ENCODE results near the gene MT1F. TPM values are rescaled to one million over a fixed set of nuclear protein-coding genes. Genes with fewer than 3 reads are reported as not detected.
"Not testable (repeated sequence)": the region's sequence is repeated elsewhere in the genome, so short reads cannot be mapped to it uniquely, and the experiment has no call there.

Gene MT1F
- total and polyA plus RNA-seq, 2 donors (not counting 1 experiment from before 2014, with no cell fraction given) = 4.3 to 5.3 TPM

DNA sequence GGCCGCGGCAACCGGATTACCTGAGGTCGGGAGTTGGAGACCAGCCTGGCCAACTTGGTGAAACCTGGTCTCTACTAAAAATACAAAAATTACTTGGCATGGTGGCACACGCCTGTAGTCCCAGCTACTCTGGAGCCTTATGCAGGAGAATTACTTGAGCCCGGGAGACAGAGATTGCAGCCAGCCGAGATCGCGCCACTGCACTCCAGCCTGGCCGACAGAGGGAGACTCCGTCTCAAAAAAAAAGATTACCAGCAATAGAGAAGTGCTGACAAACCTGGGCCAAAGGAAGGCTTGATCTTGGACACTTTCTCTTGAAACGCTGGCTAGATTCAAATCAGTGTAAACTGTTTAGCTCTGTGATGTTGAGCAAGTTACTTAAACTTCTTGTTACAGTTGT is 16.2 kb downstream of the MT1F start:
- ATAC-seq (ENCODE audit: low read depth) = peak; percentile 41
- no peak overlapping the region for H3K9ac ChIP-seq (ENCODE audit: low read length)
- ChIA-PET POLR2A (interaction anchor here (1.5 kb wide), 1 partner anchor 28 kb away, joined by 5 read pairs; no protein-coding TSS in a partner anchor), CTCF (interaction anchor here (1.2 to 2.4 kb wide), 2 partner anchors 24 to 28 kb away, joined by 3 to 19 read pairs; no protein-coding TSS in a partner anchor)
- no peaks in the 10 kb centered on the region for H4K20me1 ChIP-seq (ENCODE audit: control insufficient read depth, insufficient read depth, low read length, poor library complexity, severe bottlenecking)
- Mint-ChIP-seq H3K4me1 (peaks cover 15% of the 10 kb centered on the region), H3K27me3 (peaks cover 69% of the 10 kb centered on the region), H3K27ac (no peak overlapping the region), H3K4me3 (no peak overlapping the region), H3K9me3 (ENCODE audit: insufficient read depth) (no peaks in the 10 kb centered on the region)
- peak; percentile 47 for DNase-seq
- H3K4me2 ChIP-seq (replicated peaks; ENCODE audit: low read depth, low read length, poor library complexity, severe bottlenecking) = no peak overlapping the region
- TF ChIP-seq EZH2 (IDR thresholded peaks at IDR 0.05; ENCODE audit: borderline replicate concordance, insufficient read depth, low read depth, low read length, poor library complexity, severe bottlenecking) = no peak
- TF ChIP-seq, protein P1, sequence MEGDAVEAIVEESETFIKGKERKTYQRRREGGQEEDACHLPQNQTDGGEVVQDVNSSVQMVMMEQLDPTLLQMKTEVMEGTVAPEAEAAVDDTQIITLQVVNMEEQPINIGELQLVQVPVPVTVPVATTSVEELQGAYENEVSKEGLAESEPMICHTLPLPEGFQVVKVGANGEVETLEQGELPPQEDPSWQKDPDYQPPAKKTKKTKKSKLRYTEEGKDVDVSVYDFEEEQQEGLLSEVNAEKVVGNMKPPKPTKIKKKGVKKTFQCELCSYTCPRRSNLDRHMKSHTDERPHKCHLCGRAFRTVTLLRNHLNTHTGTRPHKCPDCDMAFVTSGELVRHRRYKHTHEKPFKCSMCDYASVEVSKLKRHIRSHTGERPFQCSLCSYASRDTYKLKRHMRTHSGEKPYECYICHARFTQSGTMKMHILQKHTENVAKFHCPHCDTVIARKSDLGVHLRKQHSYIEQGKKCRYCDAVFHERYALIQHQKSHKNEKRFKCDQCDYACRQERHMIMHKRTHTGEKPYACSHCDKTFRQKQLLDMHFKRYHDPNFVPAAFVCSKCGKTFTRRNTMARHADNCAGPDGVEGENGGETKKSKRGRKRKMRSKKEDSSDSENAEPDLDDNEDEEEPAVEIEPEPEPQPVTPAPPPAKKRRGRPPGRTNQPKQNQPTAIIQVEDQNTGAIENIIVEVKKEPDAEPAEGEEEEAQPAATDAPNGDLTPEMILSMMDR (IDR thresholded peaks at IDR 0.05) = peak; percentile 39
- H2AFZ ChIP-seq (ENCODE audit: insufficient read depth, low read depth, low read length, poor library complexity, severe bottlenecking) = no peak overlapping the region
- H3K4me1 ChIP-seq (ENCODE audit: control insufficient read depth in 2 of 2, insufficient read depth in 2 of 2, low read length in 2 of 2) = peaks cover 16 to 17% of the 10 kb centered on the region in 2 donors
- H3K27ac ChIP-seq (ENCODE audit: low read length in 2 of 2) = no peak overlapping the region
- no peaks in the 10 kb centered on the region for H3K36me3 ChIP-seq (replicated peaks in 1 of 2; ENCODE audit: control extremely low read depth in 1 of 2, control insufficient read depth in 1 of 2, extremely low read depth in 1 of 2, insufficient read depth in 2 of 2, low read length in 1 of 2)
- H3K27me3 ChIP-seq (replicated peaks in 1 of 4; ENCODE audit: control extremely low read depth in 1 of 4, control insufficient read depth in 3 of 4, insufficient read depth in 4 of 4, low read length in 3 of 4) = peaks cover 0 to 57% (median 26%) of the 10 kb centered on the region in 4 experiments
- H3K4me3 ChIP-seq (ENCODE audit: control extremely low read depth in 1 of 5, extremely low read depth in 1 of 5, insufficient read depth in 1 of 5, low read depth in 2 of 5, low read length in 4 of 5) = no peak overlapping the region
- WGBS (ENCODE audit: insufficient coverage) = 35% methylated on average over 12 of the region's 12 CpGs
- no peaks in the 10 kb centered on the region for H3K79me2 ChIP-seq (ENCODE audit: control insufficient read depth, insufficient read depth, low read length)
- intact Hi-C loops (cut with micrococcal nuclease) = loop anchor here (1.0 kb wide), 1 partner anchor 28 kb away; no protein-coding TSS in a partner anchor
- H3K9me3 ChIP-seq (ENCODE audit: control extremely low read depth in 1 of 3, control insufficient read depth in 2 of 3, insufficient read depth in 1 of 3, low read length in 2 of 3) = no peaks in the 10 kb centered on the region

DNA sequence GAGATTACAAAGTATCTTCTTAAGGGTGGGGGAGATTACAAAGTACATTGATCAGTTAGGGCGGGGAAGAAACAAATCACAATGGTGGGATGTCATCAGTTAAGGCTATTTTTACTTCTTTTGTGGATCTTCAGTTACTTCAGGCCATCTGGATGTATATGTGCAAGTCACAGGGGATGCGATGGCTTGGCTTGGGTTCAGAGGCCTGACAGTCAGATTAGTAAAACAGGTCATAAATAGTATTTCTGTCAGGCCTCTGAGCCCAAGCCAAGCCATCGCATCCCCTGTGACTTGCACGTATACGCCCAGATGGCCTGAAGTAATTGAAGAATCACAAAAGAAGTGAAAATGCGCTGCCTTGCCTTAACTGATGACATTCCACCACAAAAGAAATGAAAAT is 16.8 kb downstream of the MT1F start:
- H3K27ac Mint-ChIP-seq; ATAC-seq (ENCODE audit: low read depth); H3K4me2 ChIP-seq (replicated peaks; ENCODE audit: low read depth, low read length, poor library complexity, severe bottlenecking); H3K4me3 Mint-ChIP-seq; H3K9ac ChIP-seq (ENCODE audit: low read length); CTCF ChIA-PET; H3K79me2 ChIP-seq (ENCODE audit: control insufficient read depth, insufficient read depth, low read length); DNase-seq; H3K4me3 ChIP-seq (ENCODE audit: control extremely low read depth in 1 of 5, extremely low read depth in 1 of 5, insufficient read depth in 1 of 5, low read depth in 2 of 5, low read length in 4 of 5); POLR2A ChIA-PET; H2AFZ ChIP-seq (ENCODE audit: insufficient read depth, low read depth, low read length, poor library complexity, severe bottlenecking); H3K9me3 ChIP-seq (ENCODE audit: control extremely low read depth in 1 of 3, control insufficient read depth in 2 of 3, insufficient read depth in 1 of 3, low read length in 2 of 3); H4K20me1 ChIP-seq (ENCODE audit: control insufficient read depth, insufficient read depth, low read length, poor library complexity, severe bottlenecking); H3K36me3 ChIP-seq (replicated peaks in 1 of 2; ENCODE audit: control extremely low read depth in 1 of 2, control insufficient read depth in 1 of 2, extremely low read depth in 1 of 2, insufficient read depth in 2 of 2, low read length in 1 of 2); H3K27ac ChIP-seq (ENCODE audit: low read length in 2 of 2); H3K9me3 Mint-ChIP-seq (ENCODE audit: insufficient read depth): not testable (repeated sequence)
- intact Hi-C loops (cut with micrococcal nuclease) = loop anchor here (1.0 kb wide), 1 partner anchor 28 kb away; no protein-coding TSS in a partner anchor
- peaks cover 0 to 51% (median 23%) of the 10 kb centered on the region in 4 experiments for H3K27me3 ChIP-seq (replicated peaks in 1 of 4; ENCODE audit: control extremely low read depth in 1 of 4, control insufficient read depth in 3 of 4, insufficient read depth in 4 of 4, low read length in 3 of 4)
- H3K27me3 Mint-ChIP-seq = peaks cover 63% of the 10 kb centered on the region
- H3K4me1 Mint-ChIP-seq = peaks cover 10% of the 10 kb centered on the region
- WGBS (ENCODE audit: insufficient coverage) = 71% methylated on average over 1 of the region's 6 CpGs
- H3K4me1 ChIP-seq (ENCODE audit: control insufficient read depth in 2 of 2, insufficient read depth in 2 of 2, low read length in 2 of 2) = peaks cover 14 to 15% of the 10 kb centered on the region in 2 donors
